ENCODE measurements around the gene CASTOR1.
"Not testable (repeated sequence)": the region's sequence is repeated elsewhere in the genome, so short reads cannot be mapped to it uniquely, and the experiment has no call there.

The CASTOR1 gene

GRCh38 chr22:30289141-30289979 is at the start of gene CASTOR1:
Gene CASTOR1 (minus strand): TSS chr22:30289505. CDS start chr22:30289497, 8 bp downstream.
- Histone ChIP-seq H3K79me2 (ENCODE audit: control insufficient read depth, insufficient read depth, low read length, unreplicated experiment) (no peaks in the 10 kb centered on the region), H3K27ac (ENCODE audit: low read depth, low read length) (peak within 1 kb of the TSS; percentile 56; the same call in 1 of the 2 replicates), H3K27me3 (ENCODE audit: insufficient read depth, low read length) (no peaks in the 10 kb centered on the region), H2AFZ (ENCODE audit: low read length, unreplicated experiment) (peak within 1 kb of the TSS; percentile 81), H3K4me1 (ENCODE audit: control insufficient read depth, insufficient read depth, low read length, unreplicated experiment) (peaks cover 28% of the 10 kb centered on the region), H3K4me3 (ENCODE audit: low read depth, low read length) (peak within 1 kb of the TSS; percentile 86), H3K36me3 (ENCODE audit: insufficient read depth, low read length) (no peaks in the 10 kb centered on the region)

DNA sequence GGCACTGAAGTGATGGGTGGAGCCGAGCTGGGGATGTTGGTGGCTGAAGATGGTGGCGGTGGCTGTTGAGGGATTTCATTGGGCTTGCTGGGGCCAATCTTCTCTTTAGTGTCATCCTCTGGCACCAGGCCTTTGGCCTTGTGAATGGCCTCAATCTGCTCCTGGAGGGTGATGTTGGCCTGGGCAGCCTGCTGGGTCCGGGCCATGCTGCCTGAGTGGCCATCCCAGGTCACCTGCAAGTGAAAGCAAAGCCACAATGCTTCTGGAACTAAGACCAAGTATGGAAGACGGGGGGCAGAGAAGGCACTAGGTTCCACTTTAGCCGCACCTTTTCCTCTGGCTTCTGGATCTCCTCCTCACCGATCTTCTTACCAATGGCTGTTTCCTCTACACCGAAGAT is 49.5 kb upstream of the CASTOR1 start:
- no peaks in the 10 kb centered on the region for H3K4me1 ChIP-seq (ENCODE audit: control insufficient read depth, insufficient read depth, low read length, unreplicated experiment)
- H3K4me3 ChIP-seq (ENCODE audit: low read depth, low read length): no peak overlapping the region
- H3K27ac ChIP-seq (ENCODE audit: low read depth, low read length): no peak overlapping the region
- H3K27me3 ChIP-seq (ENCODE audit: insufficient read depth, low read length): no peaks in the 10 kb centered on the region
- H2AFZ ChIP-seq (ENCODE audit: low read length, unreplicated experiment): no peak overlapping the region
- H3K36me3 ChIP-seq (ENCODE audit: insufficient read depth, low read length): 0 out of 2 replicates have a peak, but pooled peaks cover 6% of the 10 kb centered on the region
- H3K79me2 ChIP-seq (ENCODE audit: control insufficient read depth, insufficient read depth, low read length, unreplicated experiment): no peaks in the 10 kb centered on the region

GRCh38 chr22:30338341-30338740 is 49.0 kb upstream of the CASTOR1 start:
- H3K79me2 ChIP-seq (ENCODE audit: control insufficient read depth, insufficient read depth, low read length, unreplicated experiment); H3K4me1 ChIP-seq (ENCODE audit: control insufficient read depth, insufficient read depth, low read length, unreplicated experiment); H3K4me3 ChIP-seq (ENCODE audit: low read depth, low read length); H3K27me3 ChIP-seq (ENCODE audit: insufficient read depth, low read length); H3K27ac ChIP-seq (ENCODE audit: low read depth, low read length); H2AFZ ChIP-seq (ENCODE audit: low read length, unreplicated experiment); H3K36me3 ChIP-seq (ENCODE audit: insufficient read depth, low read length): not testable (repeated sequence)

GRCh38 chr22:30337461-30337778 is 48.1 kb upstream of the CASTOR1 start:
- no peak overlapping the region for H2AFZ ChIP-seq (ENCODE audit: low read length, unreplicated experiment)
- no peaks in the 10 kb centered on the region for H3K4me1 ChIP-seq (ENCODE audit: control insufficient read depth, insufficient read depth, low read length, unreplicated experiment)
- no peaks in the 10 kb centered on the region for H3K79me2 ChIP-seq (ENCODE audit: control insufficient read depth, insufficient read depth, low read length, unreplicated experiment)
- no peak overlapping the region for H3K27ac ChIP-seq (ENCODE audit: low read depth, low read length)
- no peaks in the 10 kb centered on the region for H3K36me3 ChIP-seq (ENCODE audit: insufficient read depth, low read length)
- H3K27me3 ChIP-seq (ENCODE audit: insufficient read depth, low read length): no peaks in the 10 kb centered on the region
- no peak overlapping the region for H3K4me3 ChIP-seq (ENCODE audit: low read depth, low read length)

DNA sequence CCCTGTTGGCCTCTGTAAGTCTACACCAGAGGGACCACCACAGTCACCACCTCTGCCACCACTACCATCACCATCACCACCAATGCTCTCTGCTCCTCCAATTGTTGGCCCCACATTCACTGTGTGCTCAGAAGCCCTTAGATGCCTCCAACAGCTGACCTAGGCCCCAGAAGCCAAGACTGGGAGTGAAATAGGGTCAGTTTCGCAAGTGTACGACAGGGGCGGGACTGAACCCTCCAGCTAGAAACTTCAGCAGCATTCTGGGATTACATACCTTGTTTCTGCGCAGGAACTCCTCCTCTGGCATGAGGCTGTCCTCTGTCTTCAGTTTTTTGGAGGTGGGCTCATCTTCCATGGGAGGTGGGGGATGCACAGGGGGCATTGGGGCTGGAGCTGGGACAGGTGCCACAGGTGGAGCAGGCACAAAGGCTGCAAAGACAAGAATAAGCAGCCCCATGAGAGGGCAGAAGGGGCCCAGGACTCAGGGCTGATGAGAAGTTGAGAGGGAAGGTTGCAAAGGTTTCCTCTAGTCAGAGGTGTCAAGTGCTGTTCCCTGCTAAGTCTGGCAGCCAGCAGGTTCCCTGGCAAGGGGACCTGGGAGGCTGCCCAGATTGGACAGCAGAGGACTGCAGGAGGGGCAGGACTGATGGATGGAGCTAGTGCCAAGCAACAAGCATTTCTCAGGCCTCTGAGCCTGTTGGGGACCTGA is 47.6 kb upstream of the CASTOR1 start:
- H3K4me3 ChIP-seq (ENCODE audit: low read depth, low read length): no peak overlapping the region
- H3K36me3 ChIP-seq (ENCODE audit: insufficient read depth, low read length): no peaks in the 10 kb centered on the region
- no peak overlapping the region for H3K27ac ChIP-seq (ENCODE audit: low read depth, low read length)
- no peaks in the 10 kb centered on the region for H3K27me3 ChIP-seq (ENCODE audit: insufficient read depth, low read length)
- H2AFZ ChIP-seq (ENCODE audit: low read length, unreplicated experiment): no peak overlapping the region
- H3K79me2 ChIP-seq (ENCODE audit: control insufficient read depth, insufficient read depth, low read length, unreplicated experiment): no peaks in the 10 kb centered on the region
- no peaks in the 10 kb centered on the region for H3K4me1 ChIP-seq (ENCODE audit: control insufficient read depth, insufficient read depth, low read length, unreplicated experiment)

GRCh38 chr22:30335236-30335635 is 45.9 kb upstream of the CASTOR1 start:
- no peak overlapping the region for H2AFZ ChIP-seq (ENCODE audit: low read length, unreplicated experiment)
- no peaks in the 10 kb centered on the region for H3K36me3 ChIP-seq (ENCODE audit: insufficient read depth, low read length)
- H3K4me1 ChIP-seq (ENCODE audit: control insufficient read depth, insufficient read depth, low read length, unreplicated experiment): no peaks in the 10 kb centered on the region
- no peaks in the 10 kb centered on the region for H3K27me3 ChIP-seq (ENCODE audit: insufficient read depth, low read length)
- H3K79me2 ChIP-seq (ENCODE audit: control insufficient read depth, insufficient read depth, low read length, unreplicated experiment): no peaks in the 10 kb centered on the region
- H3K4me3 ChIP-seq (ENCODE audit: low read depth, low read length): no peak overlapping the region
- no peak overlapping the region for H3K27ac ChIP-seq (ENCODE audit: low read depth, low read length)

- no peak overlapping the region for H3K27ac ChIP-seq (ENCODE audit: low read depth, low read length)
- no peaks in the 10 kb centered on the region for H3K36me3 ChIP-seq (ENCODE audit: insufficient read depth, low read length)
- no peaks in the 10 kb centered on the region for H3K4me1 ChIP-seq (ENCODE audit: control insufficient read depth, insufficient read depth, low read length, unreplicated experiment)
- H2AFZ ChIP-seq (ENCODE audit: low read length, unreplicated experiment): no peak overlapping the region
- H3K4me3 ChIP-seq (ENCODE audit: low read depth, low read length): no peak overlapping the region
- H3K79me2 ChIP-seq (ENCODE audit: control insufficient read depth, insufficient read depth, low read length, unreplicated experiment): no peaks in the 10 kb centered on the region
- H3K27me3 ChIP-seq (ENCODE audit: insufficient read depth, low read length): no peaks in the 10 kb centered on the region
Observed at GRCh38 chr22:30334646-30335045, 45.3 kb upstream of the CASTOR1 start.

DNA sequence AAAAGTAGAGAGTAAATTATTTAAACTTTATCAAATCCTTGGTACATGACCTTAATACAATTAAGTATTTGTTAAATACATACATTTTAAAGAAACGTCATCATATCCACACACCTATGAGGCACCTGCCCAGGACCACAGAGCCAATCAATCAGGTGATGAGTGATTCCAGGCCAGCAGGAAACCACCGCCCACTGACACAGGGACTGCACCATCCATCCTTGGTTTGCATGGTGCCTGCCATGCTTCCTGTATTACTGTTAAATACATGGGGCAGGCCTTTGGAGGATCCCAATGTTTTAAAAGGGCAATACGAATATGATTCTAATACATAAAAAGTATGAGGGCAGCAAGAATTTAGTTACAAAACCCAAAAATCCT is 44.4 kb upstream of the CASTOR1 start:
- Histone ChIP-seq H2AFZ (ENCODE audit: low read length, unreplicated experiment) (no peak overlapping the region), H3K27me3 (ENCODE audit: insufficient read depth, low read length) (no peaks in the 10 kb centered on the region), H3K79me2 (ENCODE audit: control insufficient read depth, insufficient read depth, low read length, unreplicated experiment) (no peaks in the 10 kb centered on the region), H3K4me3 (ENCODE audit: low read depth, low read length) (no peak overlapping the region), H3K27ac (ENCODE audit: low read depth, low read length) (no peak overlapping the region), H3K4me1 (ENCODE audit: control insufficient read depth, insufficient read depth, low read length, unreplicated experiment) (no peaks in the 10 kb centered on the region), H3K36me3 (ENCODE audit: insufficient read depth, low read length) (no peaks in the 10 kb centered on the region)

- no peak overlapping the region for H3K4me3 ChIP-seq (ENCODE audit: low read depth, low read length)
- H3K27me3 ChIP-seq (ENCODE audit: insufficient read depth, low read length): no peaks in the 10 kb centered on the region
- H2AFZ ChIP-seq (ENCODE audit: low read length, unreplicated experiment): no peak overlapping the region
- no peak overlapping the region for H3K27ac ChIP-seq (ENCODE audit: low read depth, low read length)
- no peaks in the 10 kb centered on the region for H3K79me2 ChIP-seq (ENCODE audit: control insufficient read depth, insufficient read depth, low read length, unreplicated experiment)
- no peaks in the 10 kb centered on the region for H3K36me3 ChIP-seq (ENCODE audit: insufficient read depth, low read length)
- H3K4me1 ChIP-seq (ENCODE audit: control insufficient read depth, insufficient read depth, low read length, unreplicated experiment): no peaks in the 10 kb centered on the region
Observed at GRCh38 chr22:30332994-30333706, 43.8 kb upstream of the CASTOR1 start.

GRCh38 chr22:30332551-30332950 is 43.2 kb upstream of the CASTOR1 start:
- Histone ChIP-seq H2AFZ (ENCODE audit: low read length, unreplicated experiment) (no peak overlapping the region), H3K79me2 (ENCODE audit: control insufficient read depth, insufficient read depth, low read length, unreplicated experiment) (no peaks in the 10 kb centered on the region), H3K4me1 (ENCODE audit: control insufficient read depth, insufficient read depth, low read length, unreplicated experiment) (no peaks in the 10 kb centered on the region), H3K27ac (ENCODE audit: low read depth, low read length) (no peak overlapping the region), H3K4me3 (ENCODE audit: low read depth, low read length) (no peak overlapping the region), H3K27me3 (ENCODE audit: insufficient read depth, low read length) (no peaks in the 10 kb centered on the region), H3K36me3 (ENCODE audit: insufficient read depth, low read length) (no peaks in the 10 kb centered on the region)
